Stimulated activated CD4-positive, alpha-beta T cell treated with anti-CD3 and anti-CD28 coated beads, Interleukin-2, amount 100 ng/mL, for 24 hours (primary cell): ENCODE measurements around the gene ELMOD3.
A peak's percentile ranks its signal among the peaks of the same experiment; 100 is the strongest.
"Not testable (repeated sequence)": the region's sequence is repeated elsewhere in the genome, so short reads cannot be mapped to it uniquely, and the experiment has no call there.

Experiments
- DNase-seq, 2 donors: peaks; one replicate each; pipeline ENCODE4 v3.0.0-alpha.2; 2020

ELMOD3 gene

GRCh38 chr2:85429213-85429923, 74.8 kb downstream of the ELMOD3 start:
- DNase-seq: no peak

- DNase-seq: no peak
These were observed 75.3 kb downstream of the ELMOD3 start for GRCh38 chr2:85429924-85430289.

- no peak for DNase-seq
These were observed 76.4 kb downstream of the ELMOD3 start for GRCh38 chr2:85430752-85431569.

GRCh38 chr2:85431570-85432205, 77.1 kb downstream of the ELMOD3 start:
- no peak for DNase-seq

GRCh38 chr2:85433511-85434089, 79.0 kb downstream of the ELMOD3 start:
- no peak for DNase-seq

- DNase-seq: no peak
These were observed 80.1 kb downstream of the ELMOD3 start for GRCh38 chr2:85434696-85435095.

GRCh38 chr2:85435220-85435958, 80.8 kb downstream of the ELMOD3 start:
- DNase-seq: no peak

- DNase-seq: no peak
These were observed 81.6 kb downstream of the ELMOD3 start for GRCh38 chr2:85435981-85436835.

GRCh38 chr2:85436836-85437487, 82.4 kb downstream of the ELMOD3 start:
- DNase-seq: no peak

- DNase-seq: peak; percentile 76 to 79
These were observed 83.1 kb downstream of the ELMOD3 start for GRCh38 chr2:85437488-85438200.

GRCh38 chr2:85438201-85439024, 83.8 kb downstream of the ELMOD3 start:
- DNase-seq: no peak

- no peak for DNase-seq
These were observed 84.5 kb downstream of the ELMOD3 start for GRCh38 chr2:85439025-85439472.

GRCh38 chr2:85439569-85439968, 85.0 kb downstream of the ELMOD3 start:
- not testable (repeated sequence) for DNase-seq

- DNase-seq: peak in 1 of 2 donors; percentile 18
These were observed 85.4 kb downstream of the ELMOD3 start for GRCh38 chr2:85439986-85440385.

GRCh38 chr2:85440729-85441128, 86.2 kb downstream of the ELMOD3 start:
- DNase-seq: no peak
